Measurements from ENCODE around the gene GRM8.

DNA sequence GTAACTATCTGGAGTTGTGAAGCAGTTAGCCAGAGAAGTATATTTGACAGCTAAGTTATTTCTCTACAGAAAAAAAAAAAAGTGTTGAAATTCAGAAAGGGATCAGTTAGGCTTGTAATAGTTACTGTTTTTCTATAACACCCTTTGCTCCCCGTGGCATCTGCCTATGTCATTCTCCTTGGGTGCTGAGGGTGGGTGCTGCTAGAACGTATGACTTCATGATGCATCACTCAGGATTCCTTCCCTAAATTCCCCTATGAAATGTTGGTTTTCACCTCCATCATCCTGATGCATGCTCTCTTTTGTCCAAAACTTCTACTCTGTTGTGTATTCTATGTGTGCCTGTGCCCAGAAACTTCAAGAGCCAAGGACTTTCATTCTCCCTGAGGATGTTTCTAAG is 536.4 kb downstream of the GRM8 start:
- TF ChIP-seq, protein P1, sequence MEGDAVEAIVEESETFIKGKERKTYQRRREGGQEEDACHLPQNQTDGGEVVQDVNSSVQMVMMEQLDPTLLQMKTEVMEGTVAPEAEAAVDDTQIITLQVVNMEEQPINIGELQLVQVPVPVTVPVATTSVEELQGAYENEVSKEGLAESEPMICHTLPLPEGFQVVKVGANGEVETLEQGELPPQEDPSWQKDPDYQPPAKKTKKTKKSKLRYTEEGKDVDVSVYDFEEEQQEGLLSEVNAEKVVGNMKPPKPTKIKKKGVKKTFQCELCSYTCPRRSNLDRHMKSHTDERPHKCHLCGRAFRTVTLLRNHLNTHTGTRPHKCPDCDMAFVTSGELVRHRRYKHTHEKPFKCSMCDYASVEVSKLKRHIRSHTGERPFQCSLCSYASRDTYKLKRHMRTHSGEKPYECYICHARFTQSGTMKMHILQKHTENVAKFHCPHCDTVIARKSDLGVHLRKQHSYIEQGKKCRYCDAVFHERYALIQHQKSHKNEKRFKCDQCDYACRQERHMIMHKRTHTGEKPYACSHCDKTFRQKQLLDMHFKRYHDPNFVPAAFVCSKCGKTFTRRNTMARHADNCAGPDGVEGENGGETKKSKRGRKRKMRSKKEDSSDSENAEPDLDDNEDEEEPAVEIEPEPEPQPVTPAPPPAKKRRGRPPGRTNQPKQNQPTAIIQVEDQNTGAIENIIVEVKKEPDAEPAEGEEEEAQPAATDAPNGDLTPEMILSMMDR (IDR thresholded peaks at IDR 0.05): no peak
- TF ChIP-seq POLR2A (IDR thresholded peaks at IDR 0.05): no peak
